Osteocyte (in vitro differentiated cells): ENCODE measurements around the gene PRMT2. TPM values are rescaled to one million over a fixed set of nuclear protein-coding genes. Genes with fewer than 3 reads are reported as not detected.
A peak's percentile ranks its signal among the peaks of the same experiment; 100 is the strongest.
"Not testable (repeated sequence)": the region's sequence is repeated elsewhere in the genome, so short reads cannot be mapped to it uniquely, and the experiment has no call there.

ENCODE experiments used
- DNase-seq: peaks from one replicate; pipeline ENCODE4 v3.0.0; 2021; ENCODE audit warnings: mixed read lengths; ENCODE audit not compliant: unreplicated experiment; ENCODE audit errors: extremely low spot score
- H3K27ac Mint-ChIP-seq: one replicate; pipeline ENCODE4 v1.8.0; 2021; ENCODE audit warnings: mild to moderate bottlenecking, mixed read lengths; ENCODE audit not compliant: unreplicated experiment
- H3K27me3 Mint-ChIP-seq: one replicate; pipeline ENCODE4 v1.8.0; 2021; ENCODE audit warnings: mixed read lengths; ENCODE audit not compliant: unreplicated experiment
- H3K36me3 Mint-ChIP-seq: one replicate; pipeline ENCODE4 v1.8.0; 2021; ENCODE audit warnings: mixed read lengths; ENCODE audit not compliant: unreplicated experiment
- H3K4me1 Mint-ChIP-seq: one replicate; pipeline ENCODE4 v1.8.0; 2021; ENCODE audit warnings: mixed read lengths; ENCODE audit not compliant: unreplicated experiment
- H3K4me3 Mint-ChIP-seq: one replicate; pipeline ENCODE4 v1.8.0; 2021; ENCODE audit warnings: mild to moderate bottlenecking, moderate library complexity, mixed read lengths; ENCODE audit not compliant: unreplicated experiment
- H3K9me3 Mint-ChIP-seq: one replicate; pipeline ENCODE4 v1.8.0; 2021; ENCODE audit warnings: mixed read lengths; ENCODE audit not compliant: unreplicated experiment
- CTCF ChIP-seq: fragments of 200-600 bp; sonication (generic); IDR thresholded peaks from 2 replicates; pipeline ENCODE4 v1.5.0; 2021; ENCODE audit warnings: antibody characterized with exemption, mild to moderate bottlenecking, moderate library complexity
- total RNA-seq: library from RNA; stranded (reverse); gene quantifications from 2 replicates; pipeline ENCODE4 v1.2.1, GENCODE V29; 2021

PRMT2 gene
- total RNA-seq, 1 donor from 2014 or later: 115 TPM

GRCh38 chr21:46664316-46664995 lies 29.0 kb downstream of the PRMT2 start:
- DNase-seq: no peak
- peaks cover 11% of the 10 kb centered on the region for H3K4me1 Mint-ChIP-seq
- H3K27me3 Mint-ChIP-seq: no peaks in the 10 kb centered on the region
- H3K36me3 Mint-ChIP-seq: peaks cover 29% of the 10 kb centered on the region
- no peaks in the 10 kb centered on the region for H3K9me3 Mint-ChIP-seq
- H3K4me3 Mint-ChIP-seq: no peak overlapping the region
- no peak overlapping the region for H3K27ac Mint-ChIP-seq
- TF ChIP-seq CTCF: no peak

- Mint-ChIP-seq H3K36me3 (peaks cover 24% of the 10 kb centered on the region), H3K27ac (no peak overlapping the region), H3K9me3 (no peaks in the 10 kb centered on the region), H3K27me3 (no peaks in the 10 kb centered on the region), H3K4me1 (peaks cover 10% of the 10 kb centered on the region), H3K4me3 (no peak overlapping the region)
- DNase-seq: no peak
- TF ChIP-seq CTCF: no peak
Measured at GRCh38 chr21:46665566-46665965, 30.1 kb downstream of the PRMT2 start.

GRCh38 chr21:46666941-46667740 lies 31.7 kb downstream of the PRMT2 start:
- DNase-seq: no peak
- peaks cover 21% of the 10 kb centered on the region for H3K36me3 Mint-ChIP-seq
- peak overlapping the region; percentile 80 for H3K4me3 Mint-ChIP-seq
- no peaks in the 10 kb centered on the region for H3K9me3 Mint-ChIP-seq
- TF ChIP-seq CTCF: no peak
- peaks cover 6% of the 10 kb centered on the region for H3K4me1 Mint-ChIP-seq
- no peaks in the 10 kb centered on the region for H3K27me3 Mint-ChIP-seq
- H3K27ac Mint-ChIP-seq: no peak overlapping the region

- DNase-seq: no peak
- peaks cover 6% of the 10 kb centered on the region for H3K4me1 Mint-ChIP-seq
- H3K9me3 Mint-ChIP-seq: no peaks in the 10 kb centered on the region
- no peak overlapping the region for H3K27ac Mint-ChIP-seq
- no peak for TF ChIP-seq CTCF
- H3K4me3 Mint-ChIP-seq: peak overlapping the region; percentile 80
- peaks cover 21% of the 10 kb centered on the region for H3K36me3 Mint-ChIP-seq
- no peaks in the 10 kb centered on the region for H3K27me3 Mint-ChIP-seq
Measured at GRCh38 chr21:46667741-46668380, 32.4 kb downstream of the PRMT2 start.

- H3K4me3 Mint-ChIP-seq: peak overlapping the region; percentile 80
- peaks cover 17% of the 10 kb centered on the region for H3K36me3 Mint-ChIP-seq
- H3K4me1 Mint-ChIP-seq: peaks cover 6% of the 10 kb centered on the region
- no peak overlapping the region for H3K27ac Mint-ChIP-seq
- no peaks in the 10 kb centered on the region for H3K27me3 Mint-ChIP-seq
- H3K9me3 Mint-ChIP-seq: no peaks in the 10 kb centered on the region
- DNase-seq: no peak
- TF ChIP-seq CTCF: no peak
Measured at GRCh38 chr21:46668381-46668780, 32.9 kb downstream of the PRMT2 start.

GRCh38 chr21:46668904-46669303 lies 33.4 kb downstream of the PRMT2 start:
- not testable (repeated sequence) for H3K27me3 Mint-ChIP-seq, DNase-seq, H3K9me3 Mint-ChIP-seq, H3K4me1 Mint-ChIP-seq, H3K4me3 Mint-ChIP-seq, H3K27ac Mint-ChIP-seq
- peaks cover 13% of the 10 kb centered on the region for H3K36me3 Mint-ChIP-seq
